ENCODE measurements around the gene MSI2. TPM values are rescaled to one million over a fixed set of nuclear protein-coding genes. Genes with fewer than 3 reads are reported as not detected.

Gene MSI2
- total RNA-seq, 1 donor from 2014 or later: 33.8 TPM

DNA sequence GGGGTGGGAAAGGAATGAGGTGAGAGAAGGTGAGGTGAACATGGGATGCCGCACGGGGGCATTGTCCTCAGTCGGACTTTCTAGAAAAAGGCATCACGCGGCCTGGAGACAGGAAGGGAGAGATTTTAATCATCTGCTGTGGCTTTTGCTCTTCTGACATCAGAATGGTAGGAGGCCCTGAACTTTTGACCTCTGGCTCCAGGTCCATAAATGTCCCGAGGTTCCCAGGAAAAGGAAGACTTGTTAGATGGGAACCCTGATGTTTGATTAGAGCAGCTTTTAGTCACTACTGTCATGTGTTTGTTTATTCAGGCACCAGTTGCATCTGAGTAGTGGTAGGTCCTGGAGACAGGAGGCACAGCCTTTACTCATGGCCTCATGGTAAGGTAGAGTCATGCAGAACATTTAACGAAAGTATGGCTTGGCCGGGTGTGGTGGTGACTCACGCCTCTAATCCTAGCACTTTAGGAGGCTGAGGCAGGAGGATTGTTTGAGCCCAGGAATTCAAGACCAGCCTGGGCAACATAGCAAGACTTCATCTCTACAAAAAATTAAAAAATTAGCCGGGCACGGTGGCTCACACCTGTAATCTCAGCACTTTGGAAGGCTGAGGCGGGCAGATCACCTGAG is 203.1 kb downstream of the MSI2 start:
- no peak for DNase-seq (ENCODE audit: low read depth)
- H3K4me3 ChIP-seq (ENCODE audit: low read depth, low read length): no peak overlapping the region
- H3K36me3 ChIP-seq (ENCODE audit: control insufficient read depth, insufficient read depth, low read length): no peaks in the 10 kb centered on the region
- no peaks in the 10 kb centered on the region for H3K27me3 ChIP-seq (ENCODE audit: control insufficient read depth, insufficient read depth, low read length)
- TF ChIP-seq, protein P1, sequence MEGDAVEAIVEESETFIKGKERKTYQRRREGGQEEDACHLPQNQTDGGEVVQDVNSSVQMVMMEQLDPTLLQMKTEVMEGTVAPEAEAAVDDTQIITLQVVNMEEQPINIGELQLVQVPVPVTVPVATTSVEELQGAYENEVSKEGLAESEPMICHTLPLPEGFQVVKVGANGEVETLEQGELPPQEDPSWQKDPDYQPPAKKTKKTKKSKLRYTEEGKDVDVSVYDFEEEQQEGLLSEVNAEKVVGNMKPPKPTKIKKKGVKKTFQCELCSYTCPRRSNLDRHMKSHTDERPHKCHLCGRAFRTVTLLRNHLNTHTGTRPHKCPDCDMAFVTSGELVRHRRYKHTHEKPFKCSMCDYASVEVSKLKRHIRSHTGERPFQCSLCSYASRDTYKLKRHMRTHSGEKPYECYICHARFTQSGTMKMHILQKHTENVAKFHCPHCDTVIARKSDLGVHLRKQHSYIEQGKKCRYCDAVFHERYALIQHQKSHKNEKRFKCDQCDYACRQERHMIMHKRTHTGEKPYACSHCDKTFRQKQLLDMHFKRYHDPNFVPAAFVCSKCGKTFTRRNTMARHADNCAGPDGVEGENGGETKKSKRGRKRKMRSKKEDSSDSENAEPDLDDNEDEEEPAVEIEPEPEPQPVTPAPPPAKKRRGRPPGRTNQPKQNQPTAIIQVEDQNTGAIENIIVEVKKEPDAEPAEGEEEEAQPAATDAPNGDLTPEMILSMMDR (IDR thresholded peaks at IDR 0.05; ENCODE audit: insufficient read depth, low read length, poor library complexity, severe bottlenecking): no peak

DNA sequence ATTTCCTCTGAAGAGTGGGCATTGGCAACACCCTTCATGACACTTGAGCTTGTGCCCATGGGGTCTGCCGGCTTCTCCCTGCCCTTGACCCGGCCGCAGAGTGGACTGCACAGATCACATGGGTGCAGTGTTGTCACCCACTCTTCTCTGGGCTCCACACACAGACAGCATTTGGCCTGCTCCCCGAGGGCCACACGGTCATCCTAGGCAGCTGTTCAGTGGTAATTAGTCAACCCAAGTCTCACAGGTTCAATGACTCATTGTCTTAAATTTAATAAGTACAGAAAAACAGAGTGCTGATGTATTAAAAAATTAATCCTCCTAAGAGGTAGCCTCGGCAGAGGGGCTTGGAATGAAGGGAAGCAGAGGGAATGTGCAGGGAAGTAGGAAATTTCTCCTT is 204.8 kb downstream of the MSI2 start:
- TF ChIP-seq, protein P1 (IDR thresholded peaks at IDR 0.05; ENCODE audit: insufficient read depth, low read length, poor library complexity, severe bottlenecking): no peak
- no peak for DNase-seq (ENCODE audit: low read depth)
- Histone ChIP-seq H3K27me3 (ENCODE audit: control insufficient read depth, insufficient read depth, low read length) (no peaks in the 10 kb centered on the region), H3K4me3 (ENCODE audit: low read depth, low read length) (no peak overlapping the region), H3K36me3 (ENCODE audit: control insufficient read depth, insufficient read depth, low read length) (no peaks in the 10 kb centered on the region)

DNA sequence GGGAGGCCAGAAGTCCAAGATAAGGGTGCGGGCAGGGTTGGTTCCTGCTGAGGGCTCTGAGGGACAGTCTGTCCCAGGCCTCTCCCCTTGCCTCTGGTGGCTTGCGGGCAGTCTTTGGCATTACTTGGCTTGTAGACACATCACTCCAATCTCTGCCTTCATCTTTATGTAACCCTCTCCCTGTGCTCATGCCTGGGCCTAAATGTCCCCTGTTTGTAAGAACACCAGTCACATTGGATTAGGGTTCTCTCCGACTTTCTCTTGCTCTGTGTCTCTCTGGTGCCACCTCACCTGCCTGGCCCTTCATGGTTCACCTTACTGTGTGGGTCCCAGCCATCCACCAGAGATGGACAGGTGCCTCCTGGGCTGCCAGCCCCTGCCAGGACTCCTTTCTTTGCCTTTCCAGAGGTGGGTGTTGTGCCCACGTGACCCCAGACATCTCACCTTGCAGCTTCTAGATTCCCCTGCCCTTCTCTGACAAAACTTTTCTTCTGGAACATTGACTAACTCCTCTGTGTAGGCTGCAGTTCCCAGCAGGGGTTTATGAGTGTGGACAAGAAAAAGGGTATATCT is 205.8 kb downstream of the MSI2 start:
- no peaks in the 10 kb centered on the region for H3K27me3 ChIP-seq (ENCODE audit: control insufficient read depth, insufficient read depth, low read length)
- H3K36me3 ChIP-seq (ENCODE audit: control insufficient read depth, insufficient read depth, low read length): no peaks in the 10 kb centered on the region
- TF ChIP-seq, protein P1 (IDR thresholded peaks at IDR 0.05; ENCODE audit: insufficient read depth, low read length, poor library complexity, severe bottlenecking): no peak
- no peak overlapping the region for H3K4me3 ChIP-seq (ENCODE audit: low read depth, low read length)
- no peak for DNase-seq (ENCODE audit: low read depth)

DNA sequence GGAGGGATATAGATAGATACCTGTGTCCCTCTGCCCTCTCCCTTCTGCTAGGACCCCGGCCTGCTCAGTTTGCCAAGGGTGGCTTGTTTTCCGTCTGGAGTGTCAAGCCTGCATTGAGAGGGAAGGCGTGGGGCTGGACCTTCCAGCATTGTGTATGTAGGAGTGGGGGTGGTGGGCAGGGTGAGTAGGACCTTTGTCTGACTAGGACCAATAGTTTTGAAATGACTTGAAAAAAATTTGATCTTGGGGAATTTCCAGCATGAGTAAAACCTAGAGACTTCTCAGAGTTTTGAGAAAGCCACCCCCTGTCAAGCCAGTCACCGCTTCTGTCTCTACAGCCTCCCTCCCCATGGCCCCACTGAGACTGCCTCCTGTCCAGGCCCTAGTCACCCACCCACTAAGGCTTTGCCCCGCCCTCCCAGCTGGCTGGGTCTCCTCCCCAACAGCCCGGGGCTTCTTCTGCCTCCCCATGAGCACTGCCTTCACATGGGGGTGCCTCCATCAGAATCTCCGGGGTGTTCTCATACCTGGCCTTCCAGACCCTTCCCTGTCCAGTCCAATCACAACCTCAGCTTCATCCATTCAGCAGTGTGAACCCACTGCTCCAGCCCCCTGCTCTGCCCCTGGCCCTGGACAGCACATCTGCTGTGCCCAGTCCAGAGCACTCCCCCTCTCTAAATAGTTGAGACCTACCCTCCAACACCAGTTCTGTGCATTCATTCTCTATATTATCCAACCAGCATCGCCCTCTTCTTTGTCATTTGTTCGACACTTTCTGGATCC is 207.0 kb downstream of the MSI2 start:
- Histone ChIP-seq H3K36me3 (ENCODE audit: control insufficient read depth, insufficient read depth, low read length) (no peaks in the 10 kb centered on the region), H3K4me3 (ENCODE audit: low read depth, low read length) (no peak overlapping the region), H3K27me3 (ENCODE audit: control insufficient read depth, insufficient read depth, low read length) (no peaks in the 10 kb centered on the region)
- peak; percentile 74 for DNase-seq (ENCODE audit: low read depth)
- TF ChIP-seq, protein P1 (IDR thresholded peaks at IDR 0.05; ENCODE audit: insufficient read depth, low read length, poor library complexity, severe bottlenecking): no peak

DNA sequence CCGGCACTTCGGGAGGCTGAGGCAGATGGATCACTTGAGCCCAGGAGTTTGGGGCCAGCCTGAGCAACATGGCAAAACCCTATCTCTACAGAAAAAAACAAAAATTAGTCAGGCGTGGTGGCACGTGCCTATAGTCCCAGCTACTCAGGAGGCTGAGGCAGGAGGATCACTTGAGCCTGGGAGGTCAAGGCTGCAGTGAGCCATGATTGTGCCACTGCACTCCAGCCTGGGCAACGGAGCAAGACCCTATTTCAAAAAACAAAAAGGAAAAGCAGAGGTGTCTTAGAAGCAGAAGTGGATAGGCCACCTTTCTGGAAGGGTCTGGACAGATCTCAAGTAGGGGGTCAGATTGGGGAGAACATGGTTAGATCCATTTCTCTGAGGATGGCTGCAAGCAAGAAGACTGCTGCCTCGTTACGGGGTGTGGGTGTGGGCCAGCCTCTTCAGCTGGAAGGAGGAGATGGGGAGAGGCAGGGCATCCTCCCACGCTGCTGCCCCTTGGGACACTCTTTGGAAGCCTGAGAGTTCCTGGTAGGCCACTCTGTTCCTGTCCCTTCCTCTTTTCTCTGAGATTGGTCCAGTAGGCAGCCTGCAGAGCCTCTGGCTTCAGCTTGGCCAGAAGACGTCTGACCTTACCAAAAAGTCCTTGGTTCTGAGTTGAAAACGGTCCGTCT is 208.0 kb downstream of the MSI2 start:
- TF ChIP-seq, protein P1 (IDR thresholded peaks at IDR 0.05; ENCODE audit: insufficient read depth, low read length, poor library complexity, severe bottlenecking): no peak
- DNase-seq (ENCODE audit: low read depth): no peak
- no peaks in the 10 kb centered on the region for H3K27me3 ChIP-seq (ENCODE audit: control insufficient read depth, insufficient read depth, low read length)
- no peaks in the 10 kb centered on the region for H3K36me3 ChIP-seq (ENCODE audit: control insufficient read depth, insufficient read depth, low read length)
- H3K4me3 ChIP-seq (ENCODE audit: low read depth, low read length): no peak overlapping the region
